GM23338 (cell line): ENCODE measurements around the gene GRIK4. TPM values are rescaled to one million over a fixed set of nuclear protein-coding genes. Genes with fewer than 3 reads are reported as not detected.
"Not testable (repeated sequence)": the region's sequence is repeated elsewhere in the genome, so short reads cannot be mapped to it uniquely, and the experiment has no call there.

ENCODE experiments used
- ATAC-seq: fragments of 200-7000 bp; cut with Tn5 transposase; 3 replicates; pipeline ENCODE4 v1.9.1; 2020
- DNase-seq: peaks from one replicate; pipeline ENCODE4 v3.0.0-alpha.2; 2015; ENCODE audit warnings: low spot score
- H2AFZ ChIP-seq: fragments of 200-600 bp; sonication (generic); 2 replicates; pipeline ENCODE4 v1.8.0; 2016; ENCODE audit warnings: antibody characterized with exemption, mild to moderate bottlenecking, moderate library complexity
- H3F3A ChIP-seq: fragments of 200-600 bp; sonication (generic); replicated peaks from 2 replicates; pipeline ENCODE4 v1.8.0; 2017; ENCODE audit warnings: antibody characterized with exemption, mixed run types, low read depth
- H3K27ac ChIP-seq: fragments of 200-600 bp; sonication (generic); 2 replicates; pipeline ENCODE4 v1.6.1; 2016; ENCODE audit warnings: low read depth
- H3K27me3 ChIP-seq: fragments of 200-600 bp; sonication (generic); 2 replicates; pipeline ENCODE4 v1.8.0; 2016; ENCODE audit warnings: mild to moderate bottlenecking, mixed run types, moderate library complexity; ENCODE audit not compliant: insufficient read depth
- H3K36me3 ChIP-seq: fragments of 200-600 bp; sonication (generic); 2 replicates; pipeline ENCODE4 v1.8.0; 2016; ENCODE audit warnings: mild to moderate bottlenecking; ENCODE audit not compliant: insufficient read depth
- H3K4me1 ChIP-seq: fragments of 200-600 bp; sonication (generic); 2 replicates; pipeline ENCODE4 v1.8.0; 2016; ENCODE audit warnings: mild to moderate bottlenecking, moderate library complexity; ENCODE audit not compliant: insufficient read depth
- H3K4me2 ChIP-seq: fragments of 200-600 bp; sonication (generic); 2 replicates; pipeline ENCODE4 v1.7.1; 2017; ENCODE audit warnings: mixed run types
- H3K4me3 ChIP-seq: fragments of 200-600 bp; sonication (generic); 2 replicates; pipeline ENCODE4 v1.6.1; 2016; ENCODE audit warnings: mixed run types
- H3K79me2 ChIP-seq: fragments of 200-600 bp; sonication (generic); replicated peaks from 2 replicates; pipeline ENCODE4 v1.8.0; 2017; ENCODE audit warnings: mild to moderate bottlenecking; ENCODE audit not compliant: insufficient read depth
- H3K9me2 ChIP-seq: fragments of 200-600 bp; sonication (generic); 2 replicates; pipeline ENCODE4 v1.8.0; 2017; ENCODE audit not compliant: insufficient read depth
- H4K20me1 ChIP-seq: fragments of 200-600 bp; sonication (generic); replicated peaks from 2 replicates; pipeline ENCODE4 v1.8.0; 2017; ENCODE audit warnings: mild to moderate bottlenecking; ENCODE audit not compliant: insufficient read depth
- H3K27ac Mint-ChIP-seq: 2 replicates; pipeline ENCODE4 v1.8.0; 2020; ENCODE audit warnings: inconsistent platforms, mild to moderate bottlenecking, moderate library complexity, mixed read lengths
- H3K27me3 Mint-ChIP-seq: 3 replicates; pipeline ENCODE4 v1.8.0; 2022; ENCODE audit warnings: low read depth, mild to moderate bottlenecking, moderate library complexity, mixed read lengths, inconsistent platforms; ENCODE audit not compliant: insufficient read depth, poor library complexity
- H3K36me3 Mint-ChIP-seq: 3 replicates; pipeline ENCODE4 v1.8.0; 2021; ENCODE audit warnings: low read depth, mild to moderate bottlenecking, inconsistent platforms, moderate library complexity, mixed read lengths
- H3K4me1 Mint-ChIP-seq: 3 replicates; pipeline ENCODE4 v1.8.0; 2020; ENCODE audit warnings: mild to moderate bottlenecking, inconsistent platforms, mixed read lengths
- H3K4me3 Mint-ChIP-seq: 3 replicates; pipeline ENCODE4 v1.8.0; 2021; ENCODE audit warnings: moderate library complexity, mild to moderate bottlenecking, inconsistent platforms, mixed read lengths
- H3K9me3 Mint-ChIP-seq: 3 replicates; pipeline ENCODE4 v1.8.0; 2020; ENCODE audit warnings: moderate library complexity, mild to moderate bottlenecking, inconsistent platforms, mixed read lengths
- EZH2phosphoT487 ChIP-seq: fragments of 200-600 bp; sonication (generic); IDR thresholded peaks from one replicate; pipeline ENCODE4 v1.8.1; 2018; ENCODE audit warnings: antibody characterized with exemption; ENCODE audit not compliant: unreplicated experiment
- JUNB ChIP-seq: IDR thresholded peaks from one replicate; pipeline ENCODE4 v1.6.1; 2016; ENCODE audit warnings: antibody characterized with exemption; ENCODE audit not compliant: unreplicated experiment
- NANOG ChIP-seq: IDR thresholded peaks from 2 replicates; pipeline ENCODE4 v1.6.1; 2016; ENCODE audit warnings: antibody characterized with exemption, borderline replicate concordance
- POLR2AphosphoS5 ChIP-seq: IDR thresholded peaks from 2 replicates; pipeline ENCODE4 v1.6.1; 2016; ENCODE audit warnings: antibody characterized with exemption, low read depth
- STAT1 ChIP-seq: IDR thresholded peaks from one replicate; pipeline ENCODE4 v1.6.1; 2016; ENCODE audit warnings: antibody characterized with exemption; ENCODE audit not compliant: unreplicated experiment
- ZNF114 ChIP-seq: fragments of 250-450 bp; sonication (Bioruptor Pico); IDR thresholded peaks from 2 replicates; pipeline ENCODE4 v1.5.0; 2020; ENCODE audit warnings: mild to moderate bottlenecking, moderate library complexity
- ZNF331 ChIP-seq: fragments of 250-450 bp; sonication (Bioruptor Pico); IDR thresholded peaks from 2 replicates; pipeline ENCODE4 v1.5.0; 2020; ENCODE audit warnings: low read depth, mild to moderate bottlenecking, moderate library complexity
- ZNF462 ChIP-seq: fragments of 250-450 bp; sonication (Bioruptor Pico); IDR thresholded peaks from 2 replicates; pipeline ENCODE4 v1.5.0; 2020; ENCODE audit warnings: mild to moderate bottlenecking, moderate library complexity
- polyA plus RNA-seq: library from polyadenylated mRNA; unstranded; fragments of >200 nt; fragmentation: Nextera tagmentation; extraction: Ambion mirVana; gene quantifications from 2 replicates; pipeline ENCODE4 v1.2.1, GENCODE V29; 2016
- total RNA-seq: library from RNA; depleted of rRNA; stranded (reverse); fragments of >200 nt; shearing (Covaris generic); gene quantifications from 2 replicates; pipeline ENCODE4 v1.2.3, GENCODE V29; 2014

The GRIK4 gene
- total and polyA plus RNA-seq, 2 experiments from 2014 or later: 0.63 to 2.2 TPM

GRCh38 chr11:120786206-120786735 lies 274.7 kb downstream of the GRIK4 start (continued):
- TF ChIP-seq ZNF462 (CRISPR knock-in tag) (no peak), STAT1 (no peak), POLR2AphosphoS5 (no peak), ZNF331 (CRISPR knock-in tag) (no peak), JUNB (no peak), NANOG (no peak), ZNF114 (CRISPR knock-in tag) (no peak), EZH2phosphoT487 (no peak)

- H3K79me2 ChIP-seq, H4K20me1 ChIP-seq, H3K4me3 Mint-ChIP-seq, H3K9me2 ChIP-seq, H3K4me1 ChIP-seq, H3K4me3 ChIP-seq, H3F3A ChIP-seq, H3K36me3 Mint-ChIP-seq, H3K36me3 ChIP-seq, H3K4me2 ChIP-seq, H3K27ac ChIP-seq, H3K27me3 Mint-ChIP-seq, H2AFZ ChIP-seq, H3K27ac Mint-ChIP-seq, H3K9me3 Mint-ChIP-seq, DNase-seq, ATAC-seq, H3K27me3 ChIP-seq: not testable (repeated sequence)
- peaks cover 14% of the 10 kb centered on the region; the same call in 2 of the 3 replicates for H3K4me1 Mint-ChIP-seq
Measured at GRCh38 chr11:120787224-120787623, 275.7 kb downstream of the GRIK4 start.
